NCI-H128 (cell line): ENCODE data around the gene FGF3.

Experiments used
- DNase-seq: peaks from one replicate; lab custom pipeline; 2025; ENCODE audit not compliant: unreplicated experiment; lab: John Stamatoyannopoulos, UW

The FGF3 gene

GRCh38 chr11:69804769-69805508 lies 14.3 kb downstream of the FGF3 start:
- no peak for DNase-seq

- no peak for DNase-seq
Measured at GRCh38 chr11:69803604-69804218, 15.5 kb downstream of the FGF3 start.

GRCh38 chr11:69803022-69803421 lies 16.2 kb downstream of the FGF3 start:
- DNase-seq = no peak

GRCh38 chr11:69802590-69802989 lies 16.6 kb downstream of the FGF3 start:
- DNase-seq = no peak

GRCh38 chr11:69801513-69802335 lies 17.5 kb downstream of the FGF3 start:
- DNase-seq = no peak

GRCh38 chr11:69800278-69800677 lies 18.9 kb downstream of the FGF3 start:
- DNase-seq = no peak

GRCh38 chr11:69799582-69799981 lies 19.6 kb downstream of the FGF3 start:
- DNase-seq = no peak

GRCh38 chr11:69799097-69799496 lies 20.1 kb downstream of the FGF3 start:
- DNase-seq = no peak

- DNase-seq = no peak
Measured at GRCh38 chr11:69797737-69798528, 21.3 kb downstream of the FGF3 start.

- DNase-seq = no peak
Measured at GRCh38 chr11:69797156-69797555, 22.1 kb downstream of the FGF3 start.

GRCh38 chr11:69796063-69796462 lies 23.2 kb downstream of the FGF3 start:
- no peak for DNase-seq

GRCh38 chr11:69791276-69792180 lies 27.7 kb downstream of the FGF3 start:
- no peak for DNase-seq

- no peak for DNase-seq
Measured at GRCh38 chr11:69788956-69789355, 30.3 kb downstream of the FGF3 start.

- no peak for DNase-seq
Measured at GRCh38 chr11:69787906-69788305, 31.3 kb downstream of the FGF3 start.

- no peak for DNase-seq
Measured at GRCh38 chr11:69787457-69787856, 31.8 kb downstream of the FGF3 start.

- DNase-seq = no peak
Measured at GRCh38 chr11:69781241-69781640, 38.0 kb downstream of the FGF3 start.

- DNase-seq = no peak
Measured at GRCh38 chr11:69778373-69778772, 40.8 kb downstream of the FGF3 start.

GRCh38 chr11:69775163-69775755 lies 44.0 kb downstream of the FGF3 start, which contains the start of gene FGF4:
FGF4 (minus strand) TSS chr11:69775341; CDS start chr11:69775084, 257 bp downstream.
- no peak for DNase-seq

- no peak for DNase-seq
Measured at GRCh38 chr11:69774354-69775162, 44.7 kb downstream of the FGF3 start.
